ENCODE data around the gene E2F4. TPM values are rescaled to one million over a fixed set of nuclear protein-coding genes. Genes with fewer than 3 reads are reported as not detected.

E2F4 gene
- total and polyA plus RNA-seq, 2 of the 13 experiments (the other 11 are each of a cell fraction or from before 2014, with no cell fraction given): 84.8 to 91.2 TPM

DNA sequence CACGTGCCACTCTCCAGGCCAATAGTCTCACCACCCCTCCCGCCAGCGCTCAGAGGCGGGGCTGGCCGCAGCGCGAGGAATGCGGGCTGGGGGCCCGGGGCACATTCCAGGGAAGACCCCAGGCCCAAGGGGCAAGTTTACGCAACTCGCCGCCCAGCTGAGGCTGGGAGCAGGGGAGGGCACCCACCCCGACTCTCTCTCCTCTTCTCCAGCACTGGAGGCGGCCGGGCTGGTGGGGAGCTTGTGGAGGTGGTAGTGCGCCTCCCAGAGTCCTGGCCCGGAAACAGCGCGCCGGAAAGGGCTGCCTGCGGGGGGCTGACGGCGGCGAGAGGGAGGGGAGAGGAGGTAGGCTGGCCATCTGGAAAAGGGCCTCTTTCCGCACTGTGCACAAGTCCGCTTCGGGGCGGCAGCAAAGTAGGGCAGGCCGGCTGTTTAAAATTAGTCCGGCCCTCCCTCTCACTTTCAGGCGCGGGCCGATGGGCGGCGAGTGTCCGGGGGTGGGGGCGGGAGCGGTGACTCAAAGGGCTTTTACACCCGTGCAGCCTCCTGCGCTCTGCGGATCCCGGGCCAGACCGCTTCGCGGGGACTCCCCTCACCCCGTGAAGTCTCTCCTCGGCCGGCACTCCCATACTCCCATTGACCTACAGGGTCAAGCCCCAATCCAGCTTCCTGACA lies 54.3 kb downstream of the E2F4 start (continued):
- TF ChIP-seq, protein P1, sequence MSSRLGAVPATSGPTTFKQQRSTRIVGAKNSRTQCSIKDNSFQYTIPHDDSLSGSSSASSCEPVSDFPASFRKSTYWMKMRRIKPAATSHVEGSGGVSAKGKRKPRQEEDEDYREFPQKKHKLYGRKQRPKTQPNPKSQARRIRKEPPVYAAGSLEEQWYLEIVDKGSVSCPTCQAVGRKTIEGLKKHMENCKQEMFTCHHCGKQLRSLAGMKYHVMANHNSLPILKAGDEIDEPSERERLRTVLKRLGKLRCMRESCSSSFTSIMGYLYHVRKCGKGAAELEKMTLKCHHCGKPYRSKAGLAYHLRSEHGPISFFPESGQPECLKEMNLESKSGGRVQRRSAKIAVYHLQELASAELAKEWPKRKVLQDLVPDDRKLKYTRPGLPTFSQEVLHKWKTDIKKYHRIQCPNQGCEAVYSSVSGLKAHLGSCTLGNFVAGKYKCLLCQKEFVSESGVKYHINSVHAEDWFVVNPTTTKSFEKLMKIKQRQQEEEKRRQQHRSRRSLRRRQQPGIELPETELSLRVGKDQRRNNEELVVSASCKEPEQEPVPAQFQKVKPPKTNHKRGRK (CRISPR knock-in tag; IDR thresholded peaks at IDR 0.05): no peak
- TF ChIP-seq NR1H2 (CRISPR knock-in tag; IDR thresholded peaks at IDR 0.05; ENCODE audit: borderline replicate concordance, low read depth) (no peak), POGZ (CRISPR knock-in tag; IDR thresholded peaks at IDR 0.05) (peak; percentile 59), POLR2AphosphoS2 (IDR thresholded peaks at IDR 0.05; ENCODE audit: low read depth, low read length) (no peak), GZF1 (CRISPR knock-in tag; IDR thresholded peaks at IDR 0.05) (peak; percentile 58; the same call in 1 of the 2 replicates), ZNF883 (CRISPR knock-in tag; IDR thresholded peaks at IDR 0.05; ENCODE audit: not compliant biosample characterization) (peak; percentile 73), ZNF546 (CRISPR knock-in tag; conservative IDR thresholded peaks at IDR 0.05) (peak; percentile 59; the same call in 1 of the 2 replicates), TP53 (CRISPR knock-in tag; conservative IDR thresholded peaks at IDR 0.05) (peak; percentile 61; the same call in 1 of the 2 replicates), ZNF460 (CRISPR knock-in tag; IDR thresholded peaks at IDR 0.05; ENCODE audit: borderline replicate concordance) (peak; percentile 52; the same call in 1 of the 2 replicates), JUND (CRISPR knock-in tag; IDR thresholded peaks at IDR 0.05) (no peak; the same call in 1 of the 2 replicates), ZNF296 (CRISPR knock-in tag; conservative IDR thresholded peaks at IDR 0.05) (peak; percentile 36; the same call in 1 of the 2 replicates), BHLHE40 (IDR thresholded peaks at IDR 0.05; ENCODE audit: low read length) (no peak; the same call in 1 of the 2 replicates), ONECUT2 (CRISPR knock-in tag; IDR thresholded peaks at IDR 0.05) (peak; percentile 51; the same call in 1 of the 2 replicates), ZFP37 (CRISPR knock-in tag; IDR thresholded peaks at IDR 0.05; ENCODE audit: borderline replicate concordance) (0 out of 2 replicates have a peak, but pooled peaks have one; percentile 40), TOPORS (CRISPR knock-in tag; IDR thresholded peaks at IDR 0.05) (peak; percentile 70; the same call in 1 of the 2 replicates), NONO (IDR thresholded peaks at IDR 0.05) (no peak), NONO (CRISPR knock-in tag; conservative IDR thresholded peaks at IDR 0.05) (peak; percentile 99), KMT2A (CRISPR knock-in tag; IDR thresholded peaks at IDR 0.05) (no peak; the same call in 1 of the 2 replicates)
- TF ChIP-seq, protein P2, sequence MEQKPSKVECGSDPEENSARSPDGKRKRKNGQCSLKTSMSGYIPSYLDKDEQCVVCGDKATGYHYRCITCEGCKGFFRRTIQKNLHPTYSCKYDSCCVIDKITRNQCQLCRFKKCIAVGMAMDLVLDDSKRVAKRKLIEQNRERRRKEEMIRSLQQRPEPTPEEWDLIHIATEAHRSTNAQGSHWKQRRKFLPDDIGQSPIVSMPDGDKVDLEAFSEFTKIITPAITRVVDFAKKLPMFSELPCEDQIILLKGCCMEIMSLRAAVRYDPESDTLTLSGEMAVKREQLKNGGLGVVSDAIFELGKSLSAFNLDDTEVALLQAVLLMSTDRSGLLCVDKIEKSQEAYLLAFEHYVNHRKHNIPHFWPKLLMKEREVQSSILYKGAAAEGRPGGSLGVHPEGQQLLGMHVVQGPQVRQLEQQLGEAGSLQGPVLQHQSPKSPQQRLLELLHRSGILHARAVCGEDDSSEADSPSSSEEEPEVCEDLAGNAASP (CRISPR knock-in tag; IDR thresholded peaks at IDR 0.05; ENCODE audit: borderline replicate concordance): peak; percentile 80
- TF ChIP-seq, protein P3, sequence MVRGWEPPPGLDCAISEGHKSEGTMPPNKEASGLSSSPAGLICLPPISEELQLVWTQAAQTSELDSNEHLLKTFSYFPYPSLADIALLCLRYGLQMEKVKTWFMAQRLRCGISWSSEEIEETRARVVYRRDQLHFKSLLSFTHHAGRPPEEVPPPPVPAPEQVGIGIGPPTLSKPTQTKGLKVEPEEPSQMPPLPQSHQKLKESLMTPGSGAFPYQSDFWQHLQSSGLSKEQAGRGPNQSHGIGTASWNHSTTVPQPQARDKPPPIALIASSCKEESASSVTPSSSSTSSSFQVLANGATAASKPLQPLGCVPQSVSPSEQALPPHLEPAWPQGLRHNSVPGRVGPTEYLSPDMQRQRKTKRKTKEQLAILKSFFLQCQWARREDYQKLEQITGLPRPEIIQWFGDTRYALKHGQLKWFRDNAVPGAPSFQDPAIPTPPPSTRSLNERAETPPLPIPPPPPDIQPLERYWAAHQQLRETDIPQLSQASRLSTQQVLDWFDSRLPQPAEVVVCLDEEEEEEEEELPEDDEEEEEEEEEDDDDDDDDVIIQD (CRISPR knock-in tag; IDR thresholded peaks at IDR 0.05; ENCODE audit: low read depth): peak; percentile 81
- TF ChIP-seq, protein P4, sequence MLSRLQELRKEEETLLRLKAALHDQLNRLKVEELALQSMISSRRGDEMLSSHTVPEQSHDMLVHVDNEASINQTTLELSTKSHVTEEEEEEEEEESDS (CRISPR knock-in tag; IDR thresholded peaks at IDR 0.05; ENCODE audit: borderline replicate concordance): peak; percentile 85; the same call in 1 of the 2 replicates
